IMR-90 (cell line): ENCODE measurements around the gene DNM3. TPM values are rescaled to one million over a fixed set of nuclear protein-coding genes. Genes with fewer than 3 reads are reported as not detected.

Source experiments
- ATAC-seq: fragments of 200-7000 bp; cut with Tn5 transposase; 2 replicates; pipeline ENCODE4 v1.9.1; 2020; ENCODE audit warnings: low read depth, mild to moderate bottlenecking, moderate library complexity
- BruUV-seq: library from RNA; stranded (reverse); fragments of 400-500 nt; replicated peaks from 2 replicates; lab custom pipeline; 2021; lab: Mats Ljungman, UMichigan
- CTCF ChIA-PET: fragments of 300-600 bp; formaldehyde crosslinking; extraction: SDS; loops from one replicate; lab custom pipeline; 2021; ENCODE audit warnings: antibody characterized with exemption; lab: Yijun Ruan, JAX
- POLR2A ChIA-PET: fragments of 300-600 bp; sonication (Branson Sonifier 250); formaldehyde crosslinking; loops from one replicate; lab custom pipeline; 2022; ENCODE audit warnings: antibody characterized with exemption; ENCODE audit not compliant: unreplicated experiment; lab: Charles Lee
- DNase-seq: peaks from one replicate; pipeline ENCODE4 v3.0.0; 2013
- H2AFZ ChIP-seq: replicated peaks from 2 replicates; pipeline ENCODE3; 2013; ENCODE audit warnings: low read length, mild to moderate bottlenecking; ENCODE audit not compliant: poor library complexity
- H2AK5ac ChIP-seq: 2 replicates; pipeline ENCODE4 v1.6.1; 2013; ENCODE audit warnings: low read depth, low read length, inconsistent platforms
- H2AK9ac ChIP-seq: replicated peaks from 2 replicates; pipeline ENCODE3; 2013; ENCODE audit warnings: mild to moderate bottlenecking, low read depth, low read length, moderate library complexity; ENCODE audit not compliant: poor library complexity
- H2BK120ac ChIP-seq: 2 replicates; pipeline ENCODE4 v1.6.1; 2013; ENCODE audit warnings: low read depth, low read length, inconsistent platforms
- H2BK15ac ChIP-seq: 3 replicates; pipeline ENCODE4 v1.6.1; 2013; ENCODE audit warnings: low read depth, low read length, inconsistent platforms
- H2BK20ac ChIP-seq: 2 replicates; pipeline ENCODE4 v1.6.1; 2013; ENCODE audit warnings: low read depth, mild to moderate bottlenecking, inconsistent platforms, low read length, moderate library complexity
- H2BK5ac ChIP-seq: 2 replicates; pipeline ENCODE4 v1.6.1; 2013; ENCODE audit warnings: mild to moderate bottlenecking, low read depth, low read length, inconsistent platforms; ENCODE audit not compliant: poor library complexity, severe bottlenecking
- H3K14ac ChIP-seq: replicated peaks from 2 replicates; pipeline ENCODE4 v1.6.1; 2013; ENCODE audit warnings: low read depth, low read length, inconsistent platforms
- H3K18ac ChIP-seq: 2 replicates; pipeline ENCODE4 v1.6.1; 2013; ENCODE audit warnings: low read depth, low read length, control low read depth
- H3K23ac ChIP-seq: 2 replicates; pipeline ENCODE4 v1.6.1; 2013; ENCODE audit warnings: low read depth, low read length, inconsistent platforms
- H3K27ac ChIP-seq: 2 replicates; pipeline ENCODE4 v1.5.1; 2013; ENCODE audit warnings: mild to moderate bottlenecking, control low read depth, low read length; ENCODE audit not compliant: insufficient read depth
- H3K27me3 ChIP-seq: 2 replicates; pipeline ENCODE4 v1.6.1; 2013; ENCODE audit warnings: low read length; ENCODE audit not compliant: control insufficient read depth, insufficient read depth
- H3K36me3 ChIP-seq: 2 replicates; pipeline ENCODE4 v1.6.1; 2013; ENCODE audit warnings: low read length, mixed read lengths; ENCODE audit not compliant: control insufficient read depth, insufficient read depth
- H3K4ac ChIP-seq: 2 replicates; pipeline ENCODE4 v1.6.1; 2013; ENCODE audit warnings: low read depth, low read length, inconsistent platforms
- H3K4me1 ChIP-seq: 2 replicates; pipeline ENCODE4 v1.6.1; 2013; ENCODE audit warnings: low read length, mixed read lengths; ENCODE audit not compliant: control insufficient read depth, insufficient read depth
- H3K4me2 ChIP-seq: 2 replicates; pipeline ENCODE4 v1.6.1; 2013; ENCODE audit warnings: low read depth, mild to moderate bottlenecking, control low read depth, low read length, moderate library complexity
- H3K4me3 ChIP-seq: 2 replicates; pipeline ENCODE4 v1.5.1; 2013; ENCODE audit warnings: low read depth, mild to moderate bottlenecking, control low read depth, low read length, moderate library complexity; ENCODE audit not compliant: insufficient read depth
- H3K56ac ChIP-seq: 2 replicates; pipeline ENCODE4 v1.6.1; 2013; ENCODE audit warnings: low read length, inconsistent platforms; ENCODE audit not compliant: insufficient read depth; ENCODE audit errors: extremely low read depth
- H3K79me1 ChIP-seq, 2 experiments: 2 replicates each; pipeline ENCODE4 v1.6.1; 2013; ENCODE audit warnings: low read length in 2 of 2, inconsistent platforms in 1 of 2, low read depth in 1 of 2
- H3K9ac ChIP-seq: 2 replicates; pipeline ENCODE4 v1.6.1; 2013; ENCODE audit warnings: low read depth, low read length, control low read depth
- H3K9me1 ChIP-seq: 2 replicates; pipeline ENCODE4 v1.6.1; 2013; ENCODE audit warnings: low read length, inconsistent platforms; ENCODE audit not compliant: insufficient read depth
- H3K9me3 ChIP-seq: 2 replicates; pipeline ENCODE4 v1.6.1; 2013; ENCODE audit warnings: low read length; ENCODE audit not compliant: control insufficient read depth, insufficient read depth
- H4K20me1 ChIP-seq: 2 replicates; pipeline ENCODE4 v1.6.1; 2013; ENCODE audit warnings: low read length, inconsistent platforms; ENCODE audit not compliant: insufficient read depth
- H4K5ac ChIP-seq: 2 replicates; pipeline ENCODE4 v1.6.1; 2013; ENCODE audit warnings: mild to moderate bottlenecking, low read depth, low read length, control low read depth
- H4K8ac ChIP-seq, 2 experiments: 2 replicates each; pipeline ENCODE4 v1.6.1; 2013; ENCODE audit warnings: low read depth in 2 of 2, low read length in 2 of 2, control low read depth in 1 of 2, inconsistent platforms in 1 of 2
- H4K91ac ChIP-seq: 2 replicates; pipeline ENCODE4 v1.6.1; 2013; ENCODE audit warnings: low read depth, low read length, inconsistent platforms; ENCODE audit not compliant: insufficient read depth
- CEBPB ChIP-seq: IDR thresholded peaks from 2 replicates; pipeline ENCODE4 v1.6.1; 2012; ENCODE audit warnings: low read depth, low read length, improper control_type of control experiment
- CHD1 ChIP-seq: IDR thresholded peaks from 2 replicates; pipeline ENCODE4 v1.6.1; 2012; ENCODE audit warnings: low read depth, low read length, improper control_type of control experiment
- CTCF ChIP-seq: conservative IDR thresholded peaks from 2 replicates; pipeline ENCODE4 v1.5.1; 2012; ENCODE audit warnings: mild to moderate bottlenecking, low read depth, low read length, improper control_type of control experiment
- ELK1 ChIP-seq: fragments of 150-350 bp; IDR thresholded peaks from 2 replicates; pipeline ENCODE4 v1.6.1; 2016; ENCODE audit warnings: low read depth, mild to moderate bottlenecking, low read length, moderate library complexity, borderline replicate concordance
- FOS ChIP-seq: fragments of 150-350 bp; IDR thresholded peaks from 2 replicates; pipeline ENCODE4 v1.6.1; 2016; ENCODE audit warnings: low read depth, low read length
- MAZ ChIP-seq: IDR thresholded peaks from 2 replicates; pipeline ENCODE4 v1.6.1; 2012; ENCODE audit warnings: low read depth, mild to moderate bottlenecking, low read length, improper control_type of control experiment, moderate library complexity, borderline replicate concordance
- MXI1 ChIP-seq: IDR thresholded peaks from 2 replicates; pipeline ENCODE4 v1.6.1; 2012; ENCODE audit warnings: low read depth, mild to moderate bottlenecking, low read length, moderate library complexity, borderline replicate concordance
- NFE2L2 ChIP-seq: fragments of 150-350 bp; IDR thresholded peaks from 2 replicates; pipeline ENCODE4 v1.6.1; 2016; ENCODE audit warnings: low read depth, mild to moderate bottlenecking, low read length
- RAD21 ChIP-seq: IDR thresholded peaks from 2 replicates; pipeline ENCODE4 v1.6.1; 2012; ENCODE audit warnings: low read length, improper control_type of control experiment
- RCOR1 ChIP-seq: IDR thresholded peaks from 2 replicates; pipeline ENCODE4 v1.6.1; 2012; ENCODE audit warnings: mild to moderate bottlenecking, low read length, improper control_type of control experiment; ENCODE audit not compliant: insufficient replicate concordance
- RFX5 ChIP-seq: IDR thresholded peaks from 2 replicates; pipeline ENCODE4 v1.8.0; 2012; ENCODE audit warnings: low read depth, mild to moderate bottlenecking, low read length, moderate library complexity
- SMC3 ChIP-seq: fragments of 150-350 bp; IDR thresholded peaks from 2 replicates; pipeline ENCODE4 v1.6.1; 2016; ENCODE audit warnings: low read depth, mild to moderate bottlenecking, antibody characterized with exemption, low read length, moderate library complexity
- WGBS, 2 experiments: methylation state at CpG; one replicate each; pipeline versions ENCODE4 v1.1.5 to v1.1.7; 2013; ENCODE audit warnings: missing lambda C conversion rate in 2 of 2; ENCODE audit not compliant: insufficient read length in 1 of 2; ENCODE audit errors: extremely low coverage in 2 of 2; 5-methylcytosine and 5-hydroxymethylcytosine counted together
- dilution Hi-C: fragments of 300-500 bp; cut with HindIII; formaldehyde crosslinking; loops from one replicate; pipeline ENCODE4 v1.14.3; 2018; ENCODE audit warnings: low sequenced_read_pairs; ENCODE audit not compliant: unreplicated experiment
- in situ Hi-C: fragments of 300-500 bp; cut with MboI; formaldehyde crosslinking; loops from 3 replicates; pipeline ENCODE4 v1.14.3; 2019; ENCODE audit warnings: low sequenced_read_pairs, inconsistent platforms, mixed read lengths
- intact Hi-C: fragments of 100-400 bp; cut with micrococcal nuclease; formaldehyde crosslinking; loops from 2 replicates; pipeline ENCODE4 v1.10.0; 2022
- polyA plus RNA-seq, 3 experiments: library from polyadenylated mRNA; depleted of rRNA; stranded (reverse); fragments of >200 nt; gene quantifications; 2 replicates each; pipeline ENCODE4 v1.2.3, GENCODE V29; 2012; ENCODE audit warnings: low replicate concordance in 1 of 3
- total RNA-seq: library from RNA; depleted of rRNA; stranded (reverse); fragments of >200 nt; gene quantifications from 2 replicates; pipeline ENCODE4 v1.2.3, GENCODE V29; 2012

DNM3 gene
- total and polyA plus RNA-seq, 2 of the 4 experiments (the other 2 are of a cell fraction), result 0.36 TPM

- Histone ChIP-seq H4K8ac (no peak overlapping the region), H3K23ac (no peak overlapping the region), H3K9me3 (no peaks in the 10 kb centered on the region), H2BK20ac (no peak overlapping the region), H2AK5ac (no peak overlapping the region), H3K27me3 (no peaks in the 10 kb centered on the region), H4K20me1 (no peaks in the 10 kb centered on the region), H3K4me2 (no peak overlapping the region), H3K27ac (no peak overlapping the region), H3K36me3 (no peaks in the 10 kb centered on the region), H3K9me1 (peaks cover 3% of the 10 kb centered on the region; the same call in 1 of the 2 replicates), H2BK120ac (peak overlapping the region; percentile 12; the same call in 1 of the 2 replicates), H3K18ac (peak overlapping the region; percentile 69; the same call in 1 of the 2 replicates), H3K9ac (no peak overlapping the region; the same call in 1 of the 2 replicates), H3K4me3 (no peak overlapping the region), H3K56ac (no peak overlapping the region), H2AK9ac (no peak overlapping the region), H3K4me1 (peaks cover 5% of the 10 kb centered on the region; the same call in 1 of the 2 replicates), H2BK15ac (no peak overlapping the region), H4K91ac (no peak overlapping the region), H2BK5ac (peak overlapping the region; percentile 35), H3K4ac (no peak overlapping the region), H3K14ac (no peak overlapping the region), H3K79me1 (peaks cover 0 to 8% of the 10 kb centered on the region in 2 experiments; a peak in 2 of 4 replicates), H2AFZ (no peak overlapping the region), H4K5ac (peak overlapping the region; percentile 25; the same call in 1 of the 2 replicates)
- in situ Hi-C loops (loop anchor here (10.0 kb wide), 1 partner anchor 247 kb away; no protein-coding TSS in a partner anchor), dilution Hi-C loops (no loop called here), intact Hi-C loops (loop anchor here (1.0 to 10.0 kb wide), 2 partner anchors 174 to 437 kb away; no protein-coding TSS in a partner anchor)
- BruUV-seq, result no TSS peak
- ChIA-PET CTCF (interaction anchor here (0.9 to 1.8 kb wide), 3 partner anchors 8 to 242 kb away, joined by 3 to 4 read pairs (median 3); no protein-coding TSS in a partner anchor), POLR2A (no interaction called here)
- ATAC-seq (no peak), DNase-seq (peak; percentile 58)
- no CpG with 5 or more reads among the region's 2 CpGs for WGBS, 2 experiments
- TF ChIP-seq CHD1, result no peak
- no peak for TF ChIP-seq FOS
- no peak for TF ChIP-seq SMC3
- TF ChIP-seq ELK1, result no peak
- no peak for TF ChIP-seq MXI1
- TF ChIP-seq MAZ, result no peak
- TF ChIP-seq RAD21, result no peak
- TF ChIP-seq CTCF, result no peak
- no peak for TF ChIP-seq CEBPB
- TF ChIP-seq RCOR1, result no peak
- TF ChIP-seq RFX5, result no peak
- TF ChIP-seq NFE2L2, result no peak
These were observed 306.9 kb downstream of the DNM3 start for GRCh38 chr1:172148213-172148612.
